Pancreas (tissue), 10 donors: ENCODE data around the gene ALK. TPM values are rescaled to one million over a fixed set of nuclear protein-coding genes. Genes with fewer than 3 reads are reported as not detected.

Source experiments
- ATAC-seq, 4 donors: fragments of 200-7000 bp; cut with Tn5 transposase; one replicate each; pipeline versions ENCODE4 v1.8.0 to v1.9.1; 2020; ENCODE audit warnings: mild to moderate bottlenecking in 4 of 4, moderate library complexity in 4 of 4
- DNase-seq, 6 donors: peaks; one replicate each; pipeline ENCODE4 v3.0.0-alpha.2; 2020
- FAIRE-seq: peaks from 2 replicates; lab custom pipeline; 2012; peaks lifted over from hg19 to GRCh38; lab: Jason Lieb, UNC
- H3K27ac ChIP-seq, 4 donors: fragments of 200-600 bp; sonication (generic); 1 replicate in 3 of 4; 2 replicates in 1 of 4; pipeline versions ENCODE4 v1.5.0 to v1.8.0; 2020
- H3K27me3 ChIP-seq, 4 donors: fragments of 200-600 bp; one replicate each; pipeline ENCODE4 v1.8.0; 2021
- H3K36me3 ChIP-seq, 3 donors: fragments of 200-600 bp; sonication (generic) in 1 of 3; one replicate each; pipeline versions ENCODE4 v1.5.0 to v1.8.0; 2020 to 2021
- H3K4me1 ChIP-seq, 3 donors: fragments of 200-600 bp; one replicate each; pipeline ENCODE4 v1.8.0; 2021
- H3K4me3 ChIP-seq, 4 donors: fragments of 200-600 bp; sonication (generic) in 2 of 4; one replicate each; pipeline versions ENCODE4 v1.5.0 to v1.8.0; 2020 to 2021
- H3K9me3 ChIP-seq, 4 donors: fragments of 200-600 bp; one replicate each; pipeline ENCODE4 v1.8.0; 2021
- CTCF ChIP-seq, 4 donors: fragments of 200-600 bp; sonication (generic) in 3 of 4; IDR thresholded peaks; one replicate each; pipeline versions ENCODE4 v1.5.0 to v1.8.0; 2021; ENCODE audit warnings: antibody characterized with exemption in 4 of 4
- WGBS, 2 donors: extraction: QIAGEN DNeasy Blood & Tissue Kit; methylation state at CpG; one replicate each; pipeline ENCODE4 v1.1.7; 2013; 5-methylcytosine and 5-hydroxymethylcytosine counted together
- intact Hi-C, 3 donors: fragments of 100-400 bp; cut with DNase I; formaldehyde crosslinking; loops; one replicate each; pipeline versions ENCODE4 v1.11.1 to v1.14.2; 2022
- polyA plus RNA-seq, 2 donors: library from polyadenylated mRNA; stranded (reverse); fragments of 200-250 nt; gene quantifications; one replicate each; pipeline ENCODE4 v1.2.3, GENCODE V29; 2013
- total RNA-seq, 6 donors: library from RNA; stranded (reverse); fragmentation: NEBNext Ultra II Directional in 4 of 6; extraction: Animal tissue kit (Norgen Biotek cat#: 25700) in 4 of 6; gene quantifications; one replicate each; pipeline versions ENCODE4 v1.2.1 to v1.2.4, GENCODE V29; 2021 to 2023
- donor health status: healthy with polysubstance abuse.
- donor health status: DM: no; HTN: no; CAD: no; lungs with moderate emphysema.
- donor health status: DM: no; HTN: no; CAD: no.
- donor health status: control.
- donor health status: control.
- donor health status: Bipolar disorder and iron deficiency.
- donor health status: DM: yes; HTN: yes; CAD: no.
- donor health status: DM: no; HTN: no; CAD: no.
- donor health status: DM: no; HTN: no; CAD: no.
- donor health status: DM: yes; HTN: yes; CAD: no.

ALK gene
- total and polyA plus RNA-seq, 8 donors = 0.05 to 0.17 (median 0.09) TPM; not detected in 2

- 58 to 60% methylated on average over 5 of the region's 5 CpGs for WGBS, 2 donors
- H3K36me3 ChIP-seq = no peaks in the 10 kb centered on the region
Measured at GRCh38 chr2:29570539-29570938, 350.8 kb downstream of the ALK start.

DNA sequence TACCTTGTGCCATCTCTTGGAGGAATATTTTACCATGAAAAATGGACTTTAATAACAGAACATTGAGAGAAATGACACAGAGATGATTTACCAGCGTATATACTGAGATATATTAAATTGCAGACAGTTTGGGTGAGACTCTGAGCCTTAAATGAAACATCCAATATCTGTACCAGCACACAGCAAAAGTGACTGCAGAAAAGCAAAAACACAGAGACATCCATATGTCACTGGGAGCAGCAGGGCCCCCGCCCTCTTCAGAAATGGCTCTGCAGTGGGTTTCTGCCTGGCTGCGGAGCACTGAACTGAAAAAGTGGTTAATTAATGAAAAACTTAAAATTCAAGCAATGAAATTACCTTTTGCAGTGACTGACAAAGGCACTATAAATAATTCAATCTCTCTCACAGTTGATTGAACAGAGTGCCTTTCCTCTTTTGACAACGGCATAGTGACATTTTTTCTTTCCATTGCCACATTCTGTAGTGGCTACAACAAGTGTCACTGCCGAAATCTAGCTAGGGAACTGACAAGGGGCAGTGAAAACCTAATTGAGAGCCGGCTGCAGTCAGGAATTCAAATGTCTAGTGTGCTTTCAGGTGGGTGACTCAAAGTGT lies 353.4 kb downstream of the ALK start:
- no peak for FAIRE-seq
- 77 to 89% methylated on average over 6 of the region's 6 CpGs for WGBS, 2 donors

More at GRCh38 chr2:29570539-29570938, 350.8 kb downstream of the ALK start:
- Histone ChIP-seq H3K27me3 (no peaks in the 10 kb centered on the region), H3K9me3 (no peaks in the 10 kb centered on the region), H3K4me3 (no peak overlapping the region), H3K27ac (no peak overlapping the region), H3K4me1 (peaks cover 0 to 8% (median 0%) of the 10 kb centered on the region in 3 donors)
- intact Hi-C loops = no loop called here
- TF ChIP-seq CTCF (IDR thresholded peaks at IDR 0.05) = no peak
- FAIRE-seq (no peak), ATAC-seq (no peak), DNase-seq (no peak)

GRCh38 chr2:29563697-29564096 lies 357.7 kb downstream of the ALK start:
- WGBS, 2 donors = 92 to 96% methylated on average over 1 of the region's 1 CpG
- H3K27me3 ChIP-seq = no peaks in the 10 kb centered on the region
- H3K9me3 ChIP-seq = no peaks in the 10 kb centered on the region
- intact Hi-C loops = no loop called here
- no peak for ATAC-seq
- H3K4me3 ChIP-seq = no peak overlapping the region
- FAIRE-seq = no peak
- H3K27ac ChIP-seq = no peak overlapping the region
- H3K4me1 ChIP-seq = peaks cover 0 to 1% (median 0%) of the 10 kb centered on the region in 3 donors
- no peak for TF ChIP-seq CTCF (IDR thresholded peaks at IDR 0.05)
- no peak for DNase-seq
- no peaks in the 10 kb centered on the region for H3K36me3 ChIP-seq

More for the DNA sequence above, 353.4 kb downstream of the ALK start:
- TF ChIP-seq CTCF (IDR thresholded peaks at IDR 0.05) = no peak
- DNase-seq (no peak), ATAC-seq (no peak)
- no peaks in the 10 kb centered on the region for H3K9me3 ChIP-seq
- H3K4me3 ChIP-seq = no peak overlapping the region
- intact Hi-C loops = no loop called here
- no peak overlapping the region for H3K27ac ChIP-seq
- H3K36me3 ChIP-seq = no peaks in the 10 kb centered on the region
- H3K4me1 ChIP-seq = peaks cover 0 to 4% (median 0%) of the 10 kb centered on the region in 3 donors
- H3K27me3 ChIP-seq = no peaks in the 10 kb centered on the region

DNA sequence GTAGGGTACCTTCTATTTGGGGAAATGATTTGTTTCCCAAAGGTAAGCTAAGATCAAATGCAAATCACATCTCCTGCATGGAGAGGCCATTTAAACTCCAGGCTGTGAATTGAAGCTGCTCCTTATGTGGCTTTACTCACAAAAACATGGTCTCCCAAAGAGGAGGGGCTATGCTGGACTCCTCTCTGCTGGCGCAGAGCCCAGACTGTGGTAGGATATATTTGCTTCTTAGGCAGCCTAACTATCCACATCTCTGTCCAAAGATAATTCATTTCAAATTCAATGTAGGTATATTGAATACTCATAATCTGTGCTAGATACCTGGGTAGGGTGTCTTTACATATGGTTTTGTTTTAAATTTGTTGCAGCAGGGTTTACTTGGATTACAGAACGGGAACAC lies 358.5 kb downstream of the ALK start:
- Histone ChIP-seq H3K36me3 (no peaks in the 10 kb centered on the region), H3K27ac (no peak overlapping the region), H3K4me1 (peaks cover 0 to 3% (median 0%) of the 10 kb centered on the region in 3 donors), H3K27me3 (no peaks in the 10 kb centered on the region), H3K9me3 (no peaks in the 10 kb centered on the region), H3K4me3 (no peak overlapping the region)
- ATAC-seq = no peak
- 88 to 93% methylated on average over 2 of the region's 2 CpGs for whole genome bisulfite sequencing, 2 donors
- DNase-seq = no peak
- no peak for FAIRE-seq
- intact Hi-C loops = no loop called here
- TF ChIP-seq CTCF (IDR thresholded peaks at IDR 0.05) = no peak

DNA sequence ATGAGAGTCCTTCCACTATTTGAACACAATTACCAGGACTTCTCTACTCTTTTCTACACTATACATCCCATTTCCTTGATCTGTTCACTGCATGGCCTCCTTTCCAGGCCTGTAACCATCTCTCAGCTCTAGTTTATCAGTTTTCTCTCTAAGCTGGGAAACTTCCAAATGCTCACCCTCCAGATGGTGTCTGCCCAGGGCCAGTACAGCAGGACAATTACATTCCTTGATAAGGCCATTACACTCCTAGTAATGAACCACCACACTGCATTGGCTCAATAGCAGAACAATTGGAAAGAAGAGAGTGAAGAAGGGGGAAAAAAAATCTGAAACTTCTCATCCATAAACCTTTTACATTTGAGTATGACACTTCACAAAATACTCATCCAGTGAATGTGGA lies 359.1 kb downstream of the ALK start:
- DNase-seq (no peak), FAIRE-seq (no peak), ATAC-seq (peak in 1 of 4 donors; percentile 47)
- TF ChIP-seq CTCF (IDR thresholded peaks at IDR 0.05) = no peak
- intact Hi-C loops = no loop called here
- H3K4me1 ChIP-seq = peaks cover 0 to 3% (median 0%) of the 10 kb centered on the region in 3 donors
- no peak overlapping the region for H3K27ac ChIP-seq
- H3K36me3 ChIP-seq = no peaks in the 10 kb centered on the region
- no peak overlapping the region for H3K4me3 ChIP-seq
- no peaks in the 10 kb centered on the region for H3K27me3 ChIP-seq
- no peaks in the 10 kb centered on the region for H3K9me3 ChIP-seq
